HG02973 (cell line): ENCODE measurements around the gene CTAGE8.
"Not testable (repeated sequence)": the region's sequence is repeated elsewhere in the genome, so short reads cannot be mapped to it uniquely, and the experiment has no call there.

ENCODE experiments used
- ATAC-seq: cut with Tn5 transposase; IDR thresholded peaks from one replicate; pipeline ENCODE4 v1.9.1; 2021; ENCODE audit warnings: moderate library complexity; ENCODE audit not compliant: unreplicated experiment

Gene CTAGE8

DNA sequence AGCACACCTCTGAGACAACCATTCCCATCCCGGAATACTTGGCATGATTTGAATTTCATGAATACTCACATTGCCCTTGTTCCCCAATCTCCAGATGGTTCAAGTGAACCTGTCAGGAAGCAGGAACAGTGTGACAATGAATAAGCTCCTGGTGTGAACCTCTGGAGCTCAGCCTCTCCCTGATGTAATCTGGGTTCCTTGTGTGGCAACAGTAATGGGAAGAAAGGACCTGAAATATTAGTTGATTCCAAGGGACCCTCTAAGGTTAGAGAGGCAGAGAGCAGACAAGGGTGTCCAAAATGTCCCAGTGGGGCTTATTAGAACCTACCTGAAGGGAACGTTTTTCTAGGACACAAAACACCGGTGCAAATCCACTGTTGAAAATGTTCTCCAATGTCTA lies 13.0 kb downstream of the CTAGE8 start:
- no peak for ATAC-seq

DNA sequence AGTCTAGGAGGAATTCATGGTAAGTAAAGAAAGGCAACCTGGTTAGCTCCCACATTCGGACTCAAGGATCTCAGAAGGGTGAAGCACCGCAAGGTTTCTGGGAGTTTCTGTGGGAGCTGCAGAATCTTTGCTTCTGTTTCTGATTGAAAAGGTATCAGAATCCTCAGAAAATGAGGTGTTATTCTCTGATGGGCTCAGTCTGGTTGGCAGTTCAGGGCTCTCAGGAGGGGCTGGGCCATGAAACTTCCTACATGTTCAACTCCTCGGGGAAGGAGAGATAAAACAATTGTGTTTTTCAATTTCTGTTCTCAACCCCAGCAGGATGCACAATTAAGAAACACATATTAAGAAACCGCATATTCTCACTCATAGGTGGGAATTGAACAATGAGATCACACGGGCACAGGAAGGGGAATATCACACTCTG lies 13.6 kb downstream of the CTAGE8 start:
- no peak for ATAC-seq

DNA sequence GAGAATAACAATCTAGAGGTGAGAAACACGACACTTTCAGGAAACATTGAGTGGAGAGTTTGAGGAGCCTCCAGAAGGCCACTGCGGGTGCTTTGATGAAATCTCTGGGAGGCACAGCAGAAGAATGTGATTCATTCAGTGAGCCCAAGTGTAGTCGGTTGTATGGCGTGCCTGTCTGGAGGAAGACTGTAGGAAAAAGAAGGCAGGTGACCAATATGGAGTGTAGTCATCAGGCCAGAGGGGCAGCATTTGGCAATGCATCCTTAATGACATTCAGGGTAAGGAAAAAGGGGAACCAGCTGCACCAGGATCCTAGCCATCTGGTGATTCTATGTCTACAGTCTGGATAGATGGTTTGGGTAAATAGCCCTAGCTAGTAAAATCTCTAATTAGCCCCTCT lies 16.8 kb downstream of the CTAGE8 start:
- not testable (repeated sequence) for ATAC-seq

DNA sequence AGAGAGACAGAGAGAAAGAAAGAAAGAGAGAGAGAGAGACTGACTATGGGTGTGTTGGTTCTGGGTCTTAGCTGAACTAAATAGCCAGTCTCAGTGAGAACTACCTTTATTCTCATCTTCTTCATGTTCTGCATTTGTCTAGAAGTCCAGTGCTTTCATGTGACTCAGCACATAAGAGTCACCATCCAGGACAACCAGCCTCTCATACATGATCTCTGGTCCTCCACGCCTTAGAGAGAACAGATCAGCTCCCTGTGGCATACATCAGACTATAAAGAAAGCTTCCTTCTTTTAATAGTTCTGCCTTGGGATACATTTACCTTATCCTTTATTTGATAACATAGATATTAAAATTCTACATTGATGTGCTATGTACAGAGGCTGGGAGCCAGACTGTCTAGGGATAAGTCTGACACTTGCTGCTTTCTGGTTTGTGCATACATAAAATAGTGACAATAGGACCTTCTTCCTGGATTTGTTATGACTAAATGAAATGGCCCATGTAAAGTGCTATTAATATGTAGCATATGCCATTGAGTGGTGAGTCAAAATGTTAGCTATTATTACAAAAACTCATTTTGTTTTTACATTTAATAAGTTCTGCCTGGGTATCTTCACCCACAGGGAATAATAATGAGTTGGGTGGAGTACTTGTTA lies 21.3 kb downstream of the CTAGE8 start:
- not testable (repeated sequence) for ATAC-seq

DNA sequence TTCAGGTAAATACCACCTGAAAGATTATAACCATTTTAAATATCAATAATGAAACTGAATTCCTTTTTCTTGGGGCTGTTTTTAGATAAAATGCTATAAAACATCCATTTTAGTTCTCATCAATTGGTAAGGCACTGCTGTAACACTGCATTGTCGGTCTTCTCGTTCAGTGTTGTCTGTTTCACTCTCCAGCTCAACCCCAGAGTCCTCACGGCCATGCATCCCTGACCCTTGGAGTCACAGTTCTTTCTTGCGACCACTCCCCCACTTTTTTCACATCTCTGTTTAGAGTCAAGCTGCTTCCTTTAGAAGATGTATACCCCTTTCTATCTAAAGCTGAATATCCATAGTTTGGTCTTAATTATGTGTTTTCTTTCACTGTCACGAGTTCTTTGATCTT lies 22.1 kb downstream of the CTAGE8 start:
- ATAC-seq, result not testable (repeated sequence)

DNA sequence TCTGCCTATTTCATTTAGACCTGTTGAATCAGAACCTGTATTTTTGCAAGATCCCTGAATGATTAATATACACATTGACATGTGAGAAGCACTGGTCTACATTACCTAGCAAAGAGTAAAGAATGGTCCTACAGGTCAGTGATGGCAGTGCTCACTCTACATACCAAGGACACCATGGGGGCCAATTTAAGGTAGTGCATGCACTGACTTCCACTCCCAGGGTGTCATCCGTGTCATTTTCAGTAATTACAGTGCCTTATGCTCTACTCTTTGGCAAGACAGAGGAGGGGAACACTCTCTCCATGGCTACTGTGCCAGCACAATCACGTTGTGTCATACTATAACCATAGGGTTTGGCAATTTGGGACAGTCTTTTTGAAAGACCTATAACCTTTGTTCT lies 23.7 kb downstream of the CTAGE8 start:
- ATAC-seq, result not testable (repeated sequence)

DNA sequence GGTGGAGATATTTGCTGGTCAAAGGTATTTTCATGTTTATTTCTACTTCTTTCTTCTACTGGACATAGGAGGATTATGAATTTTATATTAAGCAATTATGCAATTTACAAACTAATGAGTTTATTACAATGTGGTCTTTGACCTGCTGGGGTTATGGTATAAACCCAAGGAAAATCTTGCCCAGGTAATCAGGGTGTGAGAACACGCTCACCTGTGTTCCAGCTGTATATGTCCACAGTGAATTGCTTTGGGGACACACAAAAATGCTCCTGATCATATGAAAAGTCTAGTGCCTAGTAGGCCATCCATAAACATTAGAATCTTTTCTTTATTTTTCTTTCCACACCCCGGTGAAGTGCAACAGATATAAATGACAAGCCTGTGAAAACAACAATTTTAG lies 29.7 kb downstream of the CTAGE8 start, which contains the start of gene OR2A42:
OR2A42 (minus strand) TSS at position 241 of the 400 bp plus-strand sequence. CDS start 6,762 bp downstream, outside the sequence.
- not testable (repeated sequence) for ATAC-seq

DNA sequence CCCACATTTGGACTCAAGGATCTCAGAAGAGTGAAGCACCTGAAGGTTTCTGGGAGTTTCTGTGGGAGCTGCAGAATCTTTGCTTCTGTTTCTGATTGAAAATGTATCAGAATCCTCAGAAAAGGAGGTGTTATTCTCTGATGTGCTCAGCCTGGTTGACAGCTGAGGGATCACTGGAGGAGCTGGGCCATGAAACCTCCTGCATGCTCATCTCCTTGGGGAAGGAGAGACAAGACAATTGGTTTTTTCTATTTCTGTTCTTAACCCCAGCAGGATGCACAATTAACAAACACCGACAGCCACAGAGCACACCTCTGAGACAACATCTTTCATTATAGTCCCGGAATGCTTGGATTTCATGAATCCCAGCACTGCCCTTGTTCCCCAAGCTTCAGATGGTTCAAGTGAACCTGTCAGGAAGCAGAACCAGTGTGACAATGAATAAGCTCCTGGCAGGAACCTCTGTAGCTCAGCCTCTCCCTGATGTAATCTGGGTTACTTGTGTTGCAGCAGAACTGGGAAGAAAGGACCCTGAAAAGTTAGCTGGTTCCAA lies 30.5 kb downstream of the CTAGE8 start:
- ATAC-seq, result not testable (repeated sequence)

DNA sequence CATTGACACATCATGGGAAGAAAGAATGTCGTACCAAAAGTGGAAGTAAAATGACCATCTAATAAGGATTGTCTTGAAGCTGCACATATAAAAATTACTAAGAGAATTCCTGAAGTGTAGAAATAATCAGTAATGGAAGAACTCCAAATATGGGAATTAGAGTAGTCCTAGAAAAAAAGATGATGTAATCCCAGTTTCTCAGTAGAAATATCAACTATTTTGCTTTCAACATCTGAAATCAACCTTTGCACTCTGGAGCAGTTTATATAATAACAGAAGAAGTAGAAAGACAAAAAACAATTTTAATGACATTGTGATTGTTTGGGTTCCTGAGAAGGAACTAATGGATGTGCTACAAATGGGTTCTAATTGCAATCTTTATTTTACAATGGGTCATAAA lies 36.0 kb downstream of the CTAGE8 start:
- ATAC-seq, result not testable (repeated sequence)

DNA sequence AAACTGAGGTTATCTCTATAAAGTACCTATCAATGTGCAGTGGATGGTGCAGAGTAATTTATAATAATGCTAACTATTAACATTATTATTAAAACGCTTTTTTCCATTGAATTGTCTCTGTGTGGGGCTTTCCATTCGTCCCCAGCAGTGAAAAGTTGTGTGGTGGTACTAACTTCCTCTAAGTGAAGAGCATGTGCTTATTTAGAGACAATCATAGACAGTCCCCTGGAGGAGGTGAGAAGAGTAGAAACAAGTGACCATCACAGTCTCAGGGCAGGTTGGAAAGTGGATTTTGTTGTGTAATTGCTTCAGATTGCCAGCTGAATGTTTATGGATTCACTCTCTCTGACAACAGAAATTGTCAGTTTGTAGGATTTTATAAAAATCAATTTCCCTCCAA lies 38.1 kb downstream of the CTAGE8 start:
- ATAC-seq, result not testable (repeated sequence)

DNA sequence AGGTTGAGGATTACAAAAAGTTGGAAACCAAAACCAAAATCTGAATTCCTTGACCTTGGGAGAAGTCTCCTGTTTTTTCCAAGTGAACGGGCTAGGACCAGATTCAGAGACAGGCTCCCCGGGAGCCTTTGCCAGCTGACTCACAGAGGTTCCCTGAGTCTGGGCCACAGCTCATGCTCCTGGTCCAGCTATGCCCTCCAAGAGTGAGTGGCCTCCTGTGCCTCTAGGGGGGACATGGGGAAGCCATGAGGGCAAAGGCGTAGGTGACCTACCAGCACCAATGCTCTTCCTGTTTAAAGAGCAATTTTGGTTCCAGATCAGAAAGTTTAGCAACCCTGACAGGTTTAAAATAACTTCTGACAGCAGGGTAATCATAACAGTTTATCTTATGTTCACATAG lies 40.3 kb downstream of the CTAGE8 start:
- ATAC-seq, result not testable (repeated sequence)

DNA sequence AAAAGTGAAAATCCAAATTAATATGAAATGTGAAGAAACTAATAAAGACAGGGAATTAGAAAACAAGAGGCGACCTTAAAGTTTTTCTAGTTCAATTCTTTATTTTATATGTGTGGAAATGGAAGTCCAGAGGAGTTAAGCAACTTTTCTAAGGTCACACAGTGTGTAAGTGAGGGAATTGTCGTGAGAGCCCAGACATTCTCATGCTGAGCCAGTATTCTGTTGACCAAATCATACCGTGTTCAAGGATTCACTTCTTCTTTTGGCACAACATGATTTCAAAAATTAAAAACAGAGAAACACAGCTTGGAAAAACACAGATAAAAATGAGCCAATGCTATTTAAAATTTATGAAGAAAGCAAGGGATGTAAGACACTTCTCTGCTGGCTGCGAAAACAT lies 42.2 kb downstream of the CTAGE8 start:
- not testable (repeated sequence) for ATAC-seq

DNA sequence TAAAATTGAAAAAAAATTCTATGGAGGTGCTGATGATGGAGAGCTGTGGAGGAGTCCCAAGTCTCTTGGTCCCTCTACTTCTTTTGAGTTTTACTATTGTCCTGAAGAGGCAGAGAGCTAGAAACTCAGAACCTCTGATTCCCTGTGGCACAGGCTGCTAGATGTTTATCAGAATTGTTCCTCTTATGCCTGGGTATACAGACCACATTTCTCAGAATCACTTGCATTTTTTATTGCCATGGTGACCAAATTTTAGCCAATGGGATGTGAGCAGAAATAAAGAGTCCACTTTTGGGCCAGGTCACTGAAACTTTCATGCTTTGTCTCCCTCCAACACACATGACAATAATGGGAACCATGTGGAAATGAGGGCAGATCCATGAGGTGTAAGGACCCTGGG lies 45.4 kb downstream of the CTAGE8 start:
- ATAC-seq, result not testable (repeated sequence)

DNA sequence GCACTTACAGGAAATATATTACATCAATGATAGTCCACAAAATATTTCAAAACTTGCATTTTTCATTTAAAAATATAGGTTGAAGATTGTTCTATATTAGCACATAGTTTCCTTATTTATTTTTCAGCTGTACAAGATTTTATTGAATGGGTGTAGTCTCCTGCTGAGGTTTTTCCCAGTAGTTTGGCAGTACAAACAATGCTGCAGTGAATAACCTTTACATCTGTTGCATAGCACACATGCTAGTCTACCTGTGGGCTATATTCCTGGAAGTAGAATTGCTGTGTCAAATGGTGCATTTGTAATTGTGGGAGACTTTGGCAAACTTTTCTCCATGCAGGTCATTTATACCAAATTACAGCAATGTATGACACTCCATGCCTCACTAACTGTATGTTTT lies 48.6 kb downstream of the CTAGE8 start:
- not testable (repeated sequence) for ATAC-seq

DNA sequence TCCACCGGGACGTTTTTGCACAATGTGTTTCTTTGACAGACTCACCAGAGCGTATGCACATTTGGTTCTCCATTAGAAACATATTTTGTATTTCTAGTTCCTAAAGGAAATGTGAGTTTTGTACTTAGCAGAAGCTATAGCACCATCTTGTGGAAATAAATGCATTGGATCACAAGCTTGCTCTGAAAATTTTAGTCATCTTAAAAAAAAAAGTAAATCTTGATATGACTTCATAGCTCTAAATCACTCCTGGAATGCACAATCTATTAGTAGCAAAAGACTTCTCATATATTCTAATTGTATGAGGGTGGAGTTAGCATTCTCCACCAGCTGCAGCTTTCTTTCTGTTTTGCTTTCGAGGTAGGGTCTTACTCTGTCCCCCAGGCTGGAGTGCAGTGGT lies 49.9 kb downstream of the CTAGE8 start:
- peak; percentile 37 for ATAC-seq

DNA sequence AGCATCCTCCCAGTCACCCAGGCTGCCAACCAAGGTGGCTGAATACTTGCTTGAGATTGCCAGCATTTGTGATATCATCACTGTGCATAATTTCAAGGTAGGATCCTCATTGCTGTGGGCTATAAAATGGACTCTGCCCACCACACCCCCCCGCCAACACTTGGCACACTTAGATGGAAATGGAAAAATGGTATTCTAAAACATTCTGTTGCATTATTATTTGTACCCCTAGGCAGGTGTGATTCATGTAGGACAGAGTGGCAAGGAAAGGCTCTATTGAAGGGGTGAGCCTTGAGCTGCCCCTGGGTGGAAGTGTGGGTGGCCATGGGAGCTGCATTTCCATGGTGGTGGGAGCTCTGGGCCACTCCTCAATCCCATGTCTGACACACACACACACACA lies 50.5 kb downstream of the CTAGE8 start:
- ATAC-seq, result not testable (repeated sequence)

DNA sequence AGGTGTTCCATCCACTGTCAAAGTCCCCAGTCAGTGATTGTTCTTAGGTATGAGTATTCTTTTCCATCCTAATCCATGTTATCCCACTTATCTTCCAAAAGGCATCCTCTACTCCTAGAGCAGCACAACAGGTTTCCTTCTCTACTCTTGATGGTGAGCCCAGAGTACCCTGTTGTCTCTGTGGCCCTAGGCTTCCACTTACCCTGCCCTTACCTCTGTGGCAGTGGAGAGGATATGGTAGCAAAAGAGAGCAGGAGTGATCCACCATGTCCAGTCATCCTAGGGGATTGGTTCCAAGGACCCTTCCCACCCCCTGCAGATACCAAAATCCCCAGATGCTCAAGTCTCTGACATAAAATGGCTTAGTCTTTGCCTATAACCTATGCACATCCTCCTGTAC lies 51.9 kb downstream of the CTAGE8 start:
- ATAC-seq, result not testable (repeated sequence)
